Loucy (cell line): Measurements from ENCODE around the gene TBP.
"Not testable (repeated sequence)": the region's sequence is repeated elsewhere in the genome, so short reads cannot be mapped to it uniquely, and the experiment has no call there.

Source experiments
- H2AFZ ChIP-seq: fragments of 200-600 bp; sonication (generic); 2 replicates; pipeline ENCODE4 v1.6.0; 2016; ENCODE audit warnings: antibody characterized with exemption, mild to moderate bottlenecking, low read length, moderate library complexity
- H3F3A ChIP-seq: fragments of 200-600 bp; 2 replicates; pipeline ENCODE4 v1.6.0; 2016; ENCODE audit warnings: antibody characterized with exemption, low read depth, mild to moderate bottlenecking
- H3K27me3 ChIP-seq: fragments of 200-600 bp; sonication (generic); 2 replicates; pipeline ENCODE4 v1.6.1; 2014; ENCODE audit warnings: low read length, mild to moderate bottlenecking; ENCODE audit not compliant: insufficient read depth, poor library complexity, severe bottlenecking
- H3K36me3 ChIP-seq: fragments of 200-600 bp; sonication (generic); 2 replicates; pipeline ENCODE4 v1.6.1; 2016; ENCODE audit warnings: low read length; ENCODE audit not compliant: insufficient read depth
- H3K4me1 ChIP-seq: fragments of 200-600 bp; sonication (generic); 2 replicates; pipeline ENCODE4 v1.5.1; 2014; ENCODE audit warnings: low read length, mild to moderate bottlenecking; ENCODE audit not compliant: insufficient read depth, poor library complexity, severe bottlenecking
- H3K4me2 ChIP-seq: fragments of 200-600 bp; sonication (generic); 2 replicates; pipeline ENCODE4 v1.6.0; 2014; ENCODE audit warnings: antibody characterized with exemption, low read length, low read depth, mild to moderate bottlenecking; ENCODE audit not compliant: poor library complexity, severe bottlenecking
- H3K4me3 ChIP-seq: fragments of 200-600 bp; sonication (generic); 2 replicates; pipeline ENCODE4 v1.5.1; 2014; ENCODE audit warnings: low read length, mild to moderate bottlenecking, mixed read lengths; ENCODE audit not compliant: poor library complexity, severe bottlenecking
- H3K79me2 ChIP-seq: fragments of 200-600 bp; sonication (generic); 2 replicates; pipeline ENCODE4 v1.6.1; 2014; ENCODE audit warnings: low read length; ENCODE audit not compliant: insufficient read depth
- H3K9ac ChIP-seq: fragments of 200-600 bp; sonication (generic); 2 replicates; pipeline ENCODE4 v1.6.0; 2014; ENCODE audit warnings: mild to moderate bottlenecking, low read depth, low read length, moderate library complexity; ENCODE audit not compliant: poor library complexity, severe bottlenecking
- H3K9me2 ChIP-seq: fragments of 200-600 bp; sonication (generic); replicated peaks from 2 replicates; pipeline ENCODE4 v1.6.1; 2016; ENCODE audit warnings: low read depth, low read length, mixed read lengths
- H3K9me3 ChIP-seq: fragments of 200-600 bp; sonication (generic); 2 replicates; pipeline ENCODE4 v1.6.1; 2014; ENCODE audit warnings: mild to moderate bottlenecking, antibody characterized with exemption, low read length, low read depth; ENCODE audit not compliant: insufficient read depth
- H4K20me1 ChIP-seq: fragments of 200-600 bp; sonication (generic); 2 replicates; pipeline ENCODE4 v1.6.0; 2014; ENCODE audit warnings: antibody characterized with exemption, low read length, mild to moderate bottlenecking; ENCODE audit not compliant: insufficient read depth, poor library complexity, severe bottlenecking
- EZH2phosphoT487 ChIP-seq: fragments of 200-600 bp; IDR thresholded peaks from 2 replicates; pipeline ENCODE4 v1.6.1; 2018; ENCODE audit warnings: antibody characterized with exemption, mild to moderate bottlenecking, moderate library complexity, borderline replicate concordance
- TF ChIP-seq, protein P1 (sequence below): fragments of 200-600 bp; sonication (generic); conservative IDR thresholded peaks from 2 replicates; pipeline ENCODE4 v1.5.1; 2014; ENCODE audit warnings: mild to moderate bottlenecking, antibody characterized with exemption, low read length

The TBP gene

DNA sequence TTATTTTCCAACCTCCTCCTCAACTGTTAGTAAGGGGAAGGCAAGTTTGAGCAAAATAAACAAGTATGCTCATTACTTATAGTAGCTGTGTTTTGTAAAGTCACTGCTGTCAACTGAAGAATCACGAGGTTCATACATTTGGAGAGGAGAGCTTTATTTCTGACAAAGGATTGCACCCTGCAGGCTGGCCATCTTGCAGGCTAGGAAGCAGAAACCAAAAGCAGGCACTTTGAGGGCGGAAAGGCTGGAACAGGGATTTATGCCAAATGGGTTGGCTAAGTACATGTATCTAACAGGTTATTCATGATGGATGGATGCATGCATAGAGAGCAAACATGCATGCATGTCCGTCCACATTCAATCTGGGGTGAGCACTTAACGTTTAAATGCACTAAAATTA is 47.7 kb upstream of the TBP start:
- Histone ChIP-seq H3K4me3 (no peak overlapping the region), H2AFZ (no peak overlapping the region), H3K27me3 (no peaks in the 10 kb centered on the region), H3K9me3 (no peaks in the 10 kb centered on the region; the same call in 1 of the 2 replicates), H3K4me2 (no peak overlapping the region), H3K9ac (no peak overlapping the region), H3K9me2 (no peaks in the 10 kb centered on the region), H3K79me2 (no peaks in the 10 kb centered on the region), H4K20me1 (no peaks in the 10 kb centered on the region), H3F3A (no peaks in the 10 kb centered on the region), H3K36me3 (no peaks in the 10 kb centered on the region), H3K4me1 (peaks cover 16% of the 10 kb centered on the region)
- TF ChIP-seq EZH2phosphoT487, result no peak
- TF ChIP-seq, protein P1, sequence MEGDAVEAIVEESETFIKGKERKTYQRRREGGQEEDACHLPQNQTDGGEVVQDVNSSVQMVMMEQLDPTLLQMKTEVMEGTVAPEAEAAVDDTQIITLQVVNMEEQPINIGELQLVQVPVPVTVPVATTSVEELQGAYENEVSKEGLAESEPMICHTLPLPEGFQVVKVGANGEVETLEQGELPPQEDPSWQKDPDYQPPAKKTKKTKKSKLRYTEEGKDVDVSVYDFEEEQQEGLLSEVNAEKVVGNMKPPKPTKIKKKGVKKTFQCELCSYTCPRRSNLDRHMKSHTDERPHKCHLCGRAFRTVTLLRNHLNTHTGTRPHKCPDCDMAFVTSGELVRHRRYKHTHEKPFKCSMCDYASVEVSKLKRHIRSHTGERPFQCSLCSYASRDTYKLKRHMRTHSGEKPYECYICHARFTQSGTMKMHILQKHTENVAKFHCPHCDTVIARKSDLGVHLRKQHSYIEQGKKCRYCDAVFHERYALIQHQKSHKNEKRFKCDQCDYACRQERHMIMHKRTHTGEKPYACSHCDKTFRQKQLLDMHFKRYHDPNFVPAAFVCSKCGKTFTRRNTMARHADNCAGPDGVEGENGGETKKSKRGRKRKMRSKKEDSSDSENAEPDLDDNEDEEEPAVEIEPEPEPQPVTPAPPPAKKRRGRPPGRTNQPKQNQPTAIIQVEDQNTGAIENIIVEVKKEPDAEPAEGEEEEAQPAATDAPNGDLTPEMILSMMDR, result no peak

DNA sequence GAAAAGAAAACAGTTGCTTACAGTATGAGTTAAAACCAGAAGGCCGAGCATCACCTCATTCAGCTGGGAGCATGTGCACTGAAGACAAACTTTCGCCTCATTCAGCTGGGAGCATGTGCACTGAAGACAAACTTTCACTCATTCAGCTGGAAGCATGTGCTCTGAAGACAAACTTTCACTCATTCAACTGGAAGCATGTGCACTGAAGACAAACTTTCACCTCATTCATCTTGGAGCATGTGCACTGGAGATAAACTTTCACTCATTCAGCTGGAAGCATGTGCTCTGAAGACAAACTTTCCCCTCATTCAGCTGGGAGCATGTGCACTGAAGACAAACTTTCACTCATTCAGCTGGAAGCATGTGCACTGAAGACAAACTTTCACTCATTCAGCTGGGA is 46.4 kb upstream of the TBP start:
- not testable (repeated sequence) for H3K9me2 ChIP-seq, H3K36me3 ChIP-seq, H3K27me3 ChIP-seq, H3K9ac ChIP-seq, H3F3A ChIP-seq, H4K20me1 ChIP-seq, H3K4me2 ChIP-seq, H3K4me3 ChIP-seq, H2AFZ ChIP-seq, H3K9me3 ChIP-seq, H3K79me2 ChIP-seq
- H3K4me1 ChIP-seq, result peaks cover 16% of the 10 kb centered on the region

DNA sequence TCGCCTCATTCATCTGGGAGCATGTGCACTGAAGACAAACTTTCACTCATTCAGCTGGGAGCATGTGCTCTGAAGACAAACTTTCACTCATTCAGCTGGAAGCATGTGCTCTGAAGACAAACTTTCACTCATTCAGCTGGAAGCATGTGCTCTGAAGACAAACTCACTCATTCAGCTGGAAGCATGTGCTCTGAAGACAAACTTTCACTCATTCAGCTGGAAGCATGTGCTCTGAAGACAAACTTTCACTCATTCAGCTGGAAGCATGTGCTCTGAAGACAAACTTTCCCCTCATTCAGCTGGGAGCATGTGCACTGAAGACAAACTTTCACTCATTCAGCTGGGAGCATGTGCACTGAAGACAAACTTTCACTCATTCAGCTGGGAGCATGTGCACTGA is 45.9 kb upstream of the TBP start:
- H3K36me3 ChIP-seq, H3K79me2 ChIP-seq, H3K9me3 ChIP-seq, H3K9ac ChIP-seq, H3K4me3 ChIP-seq, H3K27me3 ChIP-seq, H3F3A ChIP-seq, H3K4me2 ChIP-seq, H2AFZ ChIP-seq, H4K20me1 ChIP-seq, H3K9me2 ChIP-seq: not testable (repeated sequence)
- peaks cover 16% of the 10 kb centered on the region for H3K4me1 ChIP-seq

DNA sequence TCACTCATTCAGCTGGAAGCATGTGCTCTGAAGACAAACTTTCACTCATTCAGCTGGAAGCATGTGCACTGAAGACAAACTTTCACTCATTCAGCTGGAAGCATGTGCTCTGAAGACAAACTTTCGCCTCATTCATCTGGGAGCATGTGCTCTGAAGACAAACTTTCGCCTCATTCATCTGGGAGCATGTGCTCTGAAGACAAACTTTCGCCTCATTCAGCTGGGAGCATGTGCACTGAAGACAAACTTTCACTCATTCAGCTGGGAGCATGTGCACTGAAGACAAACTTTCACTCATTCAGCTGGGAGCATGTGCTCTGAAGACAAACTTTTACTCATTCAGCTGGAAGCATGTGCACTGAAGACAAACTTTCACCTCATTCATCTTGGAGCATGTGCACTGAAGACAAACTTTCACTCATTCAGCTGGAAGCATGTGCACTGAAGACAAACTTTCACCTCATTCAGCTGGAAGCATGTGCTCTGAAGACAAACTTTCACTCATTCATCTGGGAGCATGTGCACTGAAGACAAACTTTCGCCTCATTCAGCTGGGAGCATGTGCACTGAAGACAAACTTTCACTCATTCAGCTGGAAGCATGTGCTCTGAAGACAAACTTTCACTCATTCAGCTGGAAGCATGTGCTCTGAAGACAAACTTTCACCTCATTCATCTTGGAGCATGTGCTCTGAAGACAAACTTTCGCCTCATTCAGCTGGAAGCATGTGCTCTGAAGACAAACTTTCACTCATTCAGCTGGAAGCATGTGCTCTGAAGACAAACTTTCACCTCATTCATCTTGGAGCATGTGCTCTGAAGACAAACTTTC is 45.1 kb upstream of the TBP start:
- not testable (repeated sequence) for H4K20me1 ChIP-seq, H3K9ac ChIP-seq, H2AFZ ChIP-seq

More for the DNA sequence above, 45.1 kb upstream of the TBP start:
- not testable (repeated sequence) for H3K9me3 ChIP-seq, H3K79me2 ChIP-seq, H3K4me3 ChIP-seq, H3K9me2 ChIP-seq, H3K36me3 ChIP-seq, H3K4me2 ChIP-seq, H3F3A ChIP-seq, H3K27me3 ChIP-seq
- peaks cover 13% of the 10 kb centered on the region for H3K4me1 ChIP-seq
